EH (cell line): Measurements from ENCODE around the gene SDR39U1.

Experiments
- DNase-seq: peaks from one replicate; pipeline ENCODE4 v3.0.0-alpha.2; 2015; ENCODE audit warnings: low read depth

The SDR39U1 gene

GRCh38 chr14:24441904-24442239 lies 704 bp downstream of the SDR39U1 start:
- no peak for DNase-seq

- no peak for DNase-seq
Observed at GRCh38 chr14:24441485-24441884, 1.1 kb downstream of the SDR39U1 start.

- no peak for DNase-seq
Observed at GRCh38 chr14:24440606-24441399, 1.8 kb downstream of the SDR39U1 start.

- no peak for DNase-seq
Observed at GRCh38 chr14:24439830-24440605, 2.6 kb downstream of the SDR39U1 start.

GRCh38 chr14:24439257-24439656 lies 3.3 kb downstream of the SDR39U1 start:
- DNase-seq, result no peak

GRCh38 chr14:24438223-24439097 lies 4.1 kb downstream of the SDR39U1 start:
- no peak for DNase-seq

- no peak for DNase-seq
Observed at GRCh38 chr14:24437736-24438067, 4.9 kb downstream of the SDR39U1 start.

- no peak for DNase-seq
Observed at GRCh38 chr14:24437020-24437735, 5.4 kb downstream of the SDR39U1 start.

- peak; percentile 82 for DNase-seq
Observed at GRCh38 chr14:24436355-24437019, 6.1 kb downstream of the SDR39U1 start.

- no peak for DNase-seq
Observed at GRCh38 chr14:24435998-24436354, 6.6 kb downstream of the SDR39U1 start.

GRCh38 chr14:24435192-24435810 lies 7.3 kb downstream of the SDR39U1 start:
- DNase-seq, result no peak

- no peak for DNase-seq
Observed at GRCh38 chr14:24434676-24435075, 7.9 kb downstream of the SDR39U1 start.

GRCh38 chr14:24434036-24434435 lies 8.5 kb downstream of the SDR39U1 start:
- DNase-seq, result no peak

- DNase-seq, result no peak
Observed at GRCh38 chr14:24432259-24433131, 10.1 kb downstream of the SDR39U1 start.

GRCh38 chr14:24431569-24432258 lies 10.9 kb downstream of the SDR39U1 start:
- peak; percentile 93 for DNase-seq

- peak; percentile 70 for DNase-seq
Observed at GRCh38 chr14:24430682-24431568, 11.7 kb downstream of the SDR39U1 start.

GRCh38 chr14:24430143-24430681 lies 12.4 kb downstream of the SDR39U1 start:
- DNase-seq, result peak; percentile 86
